ENCODE data around the gene SLC35F4. TPM values are rescaled to one million over a fixed set of nuclear protein-coding genes. Genes with fewer than 3 reads are reported as not detected.

The SLC35F4 gene
- total and polyA plus RNA-seq, 2 donors (not counting 3 experiments of a cell fraction or from before 2014, with no cell fraction given) = not detected

- H3K36me3 ChIP-seq (ENCODE audit: control insufficient read depth in 2 of 2, extremely low read depth in 1 of 2, insufficient read depth in 2 of 2, low read length in 2 of 2) = no peaks in the 10 kb centered on the region
- no peak overlapping the region for H3K4me2 ChIP-seq (ENCODE audit: insufficient read depth, low read length)
- no peaks in the 10 kb centered on the region for H3K27me3 ChIP-seq (ENCODE audit: control insufficient read depth in 2 of 2, insufficient read depth in 2 of 2, low read length in 2 of 2)
- DNase-seq (ENCODE audit: low read depth, low spot score) = no peak
- no peaks in the 10 kb centered on the region for H3K4me1 ChIP-seq (ENCODE audit: control insufficient read depth, extremely low read depth, insufficient read depth, low read length)
- no peaks in the 10 kb centered on the region for H3K9me1 ChIP-seq (replicated peaks; ENCODE audit: control insufficient read depth, extremely low read depth, insufficient read depth, low read length)
- TF ChIP-seq JUN (IDR thresholded peaks at IDR 0.05; ENCODE audit: borderline replicate concordance, insufficient read depth, insufficient read length, low read depth) (no peak), MAX (IDR thresholded peaks at IDR 0.05; ENCODE audit: insufficient read depth, insufficient read length) (no peak), CTCF (IDR thresholded peaks at IDR 0.05; ENCODE audit: extremely low read depth in 1 of 2, insufficient read depth in 1 of 2, low read depth in 1 of 2, low read length in 2 of 2) (no peak), GATA2 (IDR thresholded peaks at IDR 0.05; ENCODE audit: insufficient read depth, insufficient read length, low read depth, low read length) (no peak), EZH2 (IDR thresholded peaks at IDR 0.05; ENCODE audit: borderline replicate concordance, low read depth, low read length, severe bottlenecking) (no peak), POLR2A (IDR thresholded peaks at IDR 0.05; ENCODE audit: low read depth, low read length) (no peak), POLR2AphosphoS5 (IDR thresholded peaks at IDR 0.05; ENCODE audit: insufficient read depth, low read depth, low read length) (no peak), FOS (IDR thresholded peaks at IDR 0.05; ENCODE audit: borderline replicate concordance, insufficient read depth, low read length) (no peak), MYC (IDR thresholded peaks at IDR 0.05; ENCODE audit: low read depth, low read length) (no peak)
- dilution Hi-C loops (cut with MboI; ENCODE audit: extremely low pct_ligation_motif_present, low sequenced_read_pairs) = no loop called here
- no peak for FAIRE-seq
- H3K79me2 ChIP-seq (ENCODE audit: control insufficient read depth, insufficient read depth, low read length) = no peaks in the 10 kb centered on the region
- no peaks in the 10 kb centered on the region for H4K20me1 ChIP-seq (replicated peaks; ENCODE audit: control insufficient read depth, extremely low read depth, insufficient read depth, low read length)
- no peak overlapping the region for H3K9ac ChIP-seq (replicated peaks; ENCODE audit: extremely low read depth, insufficient read depth, low read length)
- intact Hi-C loops (cut with micrococcal nuclease) = no loop called here
- H3K9me3 ChIP-seq (replicated peaks; ENCODE audit: control insufficient read depth, insufficient read depth, low read length) = no peaks in the 10 kb centered on the region
- CTCF ChIA-PET = no interaction called here
- no peak overlapping the region for H3K4me3 ChIP-seq (replicated peaks in 1 of 3; ENCODE audit: insufficient read depth in 1 of 3, low read depth in 1 of 3, low read length in 3 of 3)
- POLR2A ChIA-PET = no interaction called here
- BruUV-seq (replicated peaks) = no TSS peak
- H2AFZ ChIP-seq (ENCODE audit: low read depth, low read length) = no peak overlapping the region
- H3K27ac ChIP-seq (ENCODE audit: insufficient read depth, low read depth, low read length) = no peak overlapping the region
Observed at GRCh38 chr14:57699947-57700346, 165.9 kb downstream of the SLC35F4 start.

Measured in endothelial cell of umbilical vein (primary cell).